ENCODE measurements around the gene CCSER2. TPM values are rescaled to one million over a fixed set of nuclear protein-coding genes. Genes with fewer than 3 reads are reported as not detected.

Gene CCSER2
- total RNA-seq, 1 experiment from 2014 or later = 44.1 TPM

GRCh38 chr10:84473136-84473535 is 144.7 kb downstream of the CCSER2 start:
- intact Hi-C loops (cut with micrococcal nuclease; ENCODE audit: unreplicated experiment) = no loop called here
- no TSS peak for BruUV-seq (replicated peaks)
- Histone ChIP-seq H3K27me3 (replicated peaks; ENCODE audit: insufficient read depth, low read depth, low read length, poor library complexity) (no peaks in the 10 kb centered on the region), H3K4me3 (ENCODE audit: low read depth, low read length, poor library complexity, severe bottlenecking) (no peak overlapping the region), H3K27ac (ENCODE audit: low read depth, low read length, poor library complexity, severe bottlenecking) (no peak overlapping the region), H3K36me3 (ENCODE audit: insufficient read depth, low read length, poor library complexity, severe bottlenecking) (no peaks in the 10 kb centered on the region), H3K4me1 (ENCODE audit: insufficient read depth, low read length, poor library complexity, severe bottlenecking) (no peaks in the 10 kb centered on the region), H3K9me3 (ENCODE audit: low read depth, low read length, poor library complexity, severe bottlenecking) (no peaks in the 10 kb centered on the region)
- ChIA-PET POLR2A (ENCODE audit: low non-redundant PET) (no interaction called here), CTCF (no interaction called here)
- DNase-seq (ENCODE audit: low spot score) = no peak
- TF ChIP-seq CTCF (conservative IDR thresholded peaks at IDR 0.05; ENCODE audit: low read depth, low read length) = no peak

GRCh38 chr10:84477398-84478128 is 149.2 kb downstream of the CCSER2 start:
- ChIA-PET CTCF (no interaction called here), POLR2A (ENCODE audit: low non-redundant PET) (no interaction called here)
- intact Hi-C loops (cut with micrococcal nuclease; ENCODE audit: unreplicated experiment) = no loop called here
- Histone ChIP-seq H3K9me3 (ENCODE audit: low read depth, low read length, poor library complexity, severe bottlenecking) (no peaks in the 10 kb centered on the region), H3K27me3 (replicated peaks; ENCODE audit: insufficient read depth, low read depth, low read length, poor library complexity) (no peaks in the 10 kb centered on the region), H3K27ac (ENCODE audit: low read depth, low read length, poor library complexity, severe bottlenecking) (no peak overlapping the region), H3K4me1 (ENCODE audit: insufficient read depth, low read length, poor library complexity, severe bottlenecking) (no peaks in the 10 kb centered on the region), H3K36me3 (ENCODE audit: insufficient read depth, low read length, poor library complexity, severe bottlenecking) (no peaks in the 10 kb centered on the region), H3K4me3 (ENCODE audit: low read depth, low read length, poor library complexity, severe bottlenecking) (no peak overlapping the region)
- TF ChIP-seq CTCF (conservative IDR thresholded peaks at IDR 0.05; ENCODE audit: low read depth, low read length) (no peak), EZH2 (IDR thresholded peaks at IDR 0.05; ENCODE audit: borderline replicate concordance, low read depth, low read length, poor library complexity, severe bottlenecking) (no peak)
- BruUV-seq (replicated peaks) = no TSS peak
- no peak for DNase-seq (ENCODE audit: low spot score)

GRCh38 chr10:84478151-84478550 is 149.8 kb downstream of the CCSER2 start:
- no TSS peak for BruUV-seq (replicated peaks)
- no peak overlapping the region for H3K4me3 ChIP-seq (ENCODE audit: low read depth, low read length, poor library complexity, severe bottlenecking)
- H3K27ac ChIP-seq (ENCODE audit: low read depth, low read length, poor library complexity, severe bottlenecking) = no peak overlapping the region
- ChIA-PET CTCF (no interaction called here), POLR2A (ENCODE audit: low non-redundant PET) (no interaction called here)
- intact Hi-C loops (cut with micrococcal nuclease; ENCODE audit: unreplicated experiment) = no loop called here
- no peaks in the 10 kb centered on the region for H3K9me3 ChIP-seq (ENCODE audit: low read depth, low read length, poor library complexity, severe bottlenecking)
- no peaks in the 10 kb centered on the region for H3K36me3 ChIP-seq (ENCODE audit: insufficient read depth, low read length, poor library complexity, severe bottlenecking)
- H3K4me1 ChIP-seq (ENCODE audit: insufficient read depth, low read length, poor library complexity, severe bottlenecking) = no peaks in the 10 kb centered on the region
- no peak for DNase-seq (ENCODE audit: low spot score)
- H3K27me3 ChIP-seq (replicated peaks; ENCODE audit: insufficient read depth, low read depth, low read length, poor library complexity) = no peaks in the 10 kb centered on the region
- TF ChIP-seq EZH2 (IDR thresholded peaks at IDR 0.05; ENCODE audit: borderline replicate concordance, low read depth, low read length, poor library complexity, severe bottlenecking) (no peak), CTCF (conservative IDR thresholded peaks at IDR 0.05; ENCODE audit: low read depth, low read length) (no peak)

Measured in A673 (cell line).